Measurements from ENCODE around the gene HOXB8.
A peak's percentile ranks its signal among the peaks of the same experiment; 100 is the strongest.

DNA sequence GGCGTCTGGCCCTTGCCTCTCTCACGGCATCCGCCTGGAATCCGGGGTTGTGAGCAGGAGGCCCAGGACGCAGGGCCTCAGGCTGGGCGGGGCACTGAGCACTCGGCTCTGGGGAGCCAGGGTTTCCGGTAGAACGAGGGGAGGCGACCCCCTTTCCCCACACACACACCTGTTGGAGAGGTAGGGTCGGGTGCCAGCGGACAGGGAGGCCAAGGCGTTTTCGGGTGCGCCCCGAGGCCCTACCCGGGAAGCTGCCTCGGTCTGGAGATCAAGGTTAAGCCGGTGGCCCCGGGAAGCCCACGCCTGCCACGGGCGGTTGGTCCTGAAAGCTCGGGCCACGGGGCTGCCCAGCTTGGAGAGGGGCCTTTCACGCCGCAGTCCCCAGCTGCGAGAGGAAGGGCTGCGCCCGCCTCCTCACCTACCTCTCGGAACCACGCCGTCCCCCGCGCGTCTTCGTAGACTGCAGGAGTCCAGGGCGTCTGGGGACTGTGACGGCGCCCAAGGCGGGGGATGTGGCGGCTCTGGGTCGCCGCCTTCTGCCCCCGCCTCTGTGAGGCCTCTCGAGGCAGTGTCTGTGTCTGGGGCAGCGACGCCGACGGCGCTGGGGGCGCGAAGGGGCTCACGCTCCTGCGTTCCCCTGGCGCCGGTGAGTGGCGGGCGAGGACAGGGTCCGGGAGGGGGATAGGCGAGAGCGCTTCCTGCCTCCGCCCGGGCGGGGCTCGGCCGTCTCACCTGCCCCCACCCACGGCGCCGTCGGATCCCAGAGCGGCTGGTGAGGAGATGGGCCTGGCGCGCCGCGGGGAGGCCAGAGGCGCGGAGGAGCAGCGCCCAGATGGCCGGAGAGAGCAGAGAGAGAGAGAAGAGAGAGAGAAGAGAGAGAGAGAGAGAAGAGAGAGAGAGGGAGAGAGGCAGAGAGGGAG lies 31.4 kb upstream of the HOXB8 start:
- TF ChIP-seq EZH2 (IDR thresholded peaks at IDR 0.05): peak; percentile 95
- TF ChIP-seq, protein P1, sequence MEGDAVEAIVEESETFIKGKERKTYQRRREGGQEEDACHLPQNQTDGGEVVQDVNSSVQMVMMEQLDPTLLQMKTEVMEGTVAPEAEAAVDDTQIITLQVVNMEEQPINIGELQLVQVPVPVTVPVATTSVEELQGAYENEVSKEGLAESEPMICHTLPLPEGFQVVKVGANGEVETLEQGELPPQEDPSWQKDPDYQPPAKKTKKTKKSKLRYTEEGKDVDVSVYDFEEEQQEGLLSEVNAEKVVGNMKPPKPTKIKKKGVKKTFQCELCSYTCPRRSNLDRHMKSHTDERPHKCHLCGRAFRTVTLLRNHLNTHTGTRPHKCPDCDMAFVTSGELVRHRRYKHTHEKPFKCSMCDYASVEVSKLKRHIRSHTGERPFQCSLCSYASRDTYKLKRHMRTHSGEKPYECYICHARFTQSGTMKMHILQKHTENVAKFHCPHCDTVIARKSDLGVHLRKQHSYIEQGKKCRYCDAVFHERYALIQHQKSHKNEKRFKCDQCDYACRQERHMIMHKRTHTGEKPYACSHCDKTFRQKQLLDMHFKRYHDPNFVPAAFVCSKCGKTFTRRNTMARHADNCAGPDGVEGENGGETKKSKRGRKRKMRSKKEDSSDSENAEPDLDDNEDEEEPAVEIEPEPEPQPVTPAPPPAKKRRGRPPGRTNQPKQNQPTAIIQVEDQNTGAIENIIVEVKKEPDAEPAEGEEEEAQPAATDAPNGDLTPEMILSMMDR (IDR thresholded peaks at IDR 0.05): no peak
